B cell (primary cell): ENCODE measurements around the gene KLHL18.
"Not testable (repeated sequence)": the region's sequence is repeated elsewhere in the genome, so short reads cannot be mapped to it uniquely, and the experiment has no call there.

Experiments used
- CTCF ChIP-seq: fragments of 200-600 bp; IDR thresholded peaks from one replicate; pipeline ENCODE4 v1.8.0; 2022; ENCODE audit warnings: antibody characterized with exemption, mild to moderate bottlenecking
- EZH2 ChIP-seq: IDR thresholded peaks from 2 replicates; pipeline ENCODE4 v1.6.1; 2012; ENCODE audit warnings: borderline replicate concordance, low read depth, mild to moderate bottlenecking, moderate library complexity, low read length; ENCODE audit not compliant: insufficient read depth, poor library complexity, severe bottlenecking

GRCh38 chr3:47291754-47292420 is 9.1 kb downstream of the KLHL18 start:
- not testable (repeated sequence) for TF ChIP-seq CTCF, EZH2
